SK-N-MC (cell line): ENCODE results near the gene CLEC6A.

Source experiments
- EZH2 ChIP-seq: fragments of 200-600 bp; sonication (generic); IDR thresholded peaks from one replicate; pipeline ENCODE4 v1.6.1; 2017; ENCODE audit warnings: antibody characterized with exemption
- FOXP2 ChIP-seq: optimal IDR thresholded peaks from 2 replicates; pipeline ENCODE3; 2011; ENCODE audit warnings: mild to moderate bottlenecking, moderate library complexity; ENCODE audit not compliant: insufficient read depth; ENCODE audit errors: extremely low read length, control extremely low read depth
- POLR2AphosphoS5 ChIP-seq: IDR thresholded peaks from 2 replicates; pipeline ENCODE4 v1.6.1; 2012; ENCODE audit warnings: mild to moderate bottlenecking, low read depth, low read length, borderline replicate concordance

DNA sequence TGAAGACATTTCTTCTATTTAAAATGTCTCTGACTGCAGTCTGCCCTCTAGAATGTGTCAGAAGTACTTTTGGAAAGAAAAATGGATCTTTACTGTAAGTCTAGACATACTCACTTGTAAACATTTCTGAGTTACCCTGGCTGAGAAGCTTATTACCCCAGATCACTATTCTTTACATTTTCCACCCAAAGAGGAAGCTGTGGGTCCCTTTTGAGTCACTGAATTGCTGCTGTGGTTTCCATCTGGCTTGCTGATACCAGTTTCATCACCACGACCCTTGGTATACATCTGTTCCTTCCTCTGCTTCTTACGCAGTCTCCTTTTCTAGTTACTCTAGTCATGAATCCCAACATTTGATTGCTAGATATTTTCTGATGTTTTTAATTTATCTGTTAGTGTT, 37.3 kb downstream of the CLEC6A start:
- no peak for TF ChIP-seq POLR2AphosphoS5
- no peak for TF ChIP-seq EZH2
- TF ChIP-seq FOXP2, result no peak
